Hepatocyte (in vitro differentiated cells): ENCODE results near the gene SLC25A34. TPM values are rescaled to one million over a fixed set of nuclear protein-coding genes. Genes with fewer than 3 reads are reported as not detected.

Experiments used
- DNase-seq: peaks from one replicate; pipeline ENCODE4 v3.0.0-alpha.2; 2016; ENCODE audit warnings: low spot score
- H2AFZ ChIP-seq: fragments of 200-600 bp; sonication (generic); 2 replicates; pipeline ENCODE4 v1.6.0; 2016; ENCODE audit warnings: antibody characterized with exemption, mild to moderate bottlenecking
- H3K27ac ChIP-seq: fragments of 200-600 bp; sonication (generic); 2 replicates; pipeline ENCODE4 v1.5.1; 2016; ENCODE audit warnings: mild to moderate bottlenecking
- H3K27me3 ChIP-seq: fragments of 200-600 bp; sonication (generic); 2 replicates; pipeline ENCODE4 v1.6.1; 2016
- H3K36me3 ChIP-seq: fragments of 200-600 bp; sonication (generic); replicated peaks from 2 replicates; pipeline ENCODE4 v1.5.1; 2016; ENCODE audit warnings: low read depth; ENCODE audit not compliant: insufficient read depth
- H3K4me1 ChIP-seq: fragments of 200-600 bp; sonication (generic); 2 replicates; pipeline ENCODE4 v1.5.1; 2016; ENCODE audit warnings: mild to moderate bottlenecking, moderate library complexity; ENCODE audit not compliant: insufficient read depth
- H3K4me2 ChIP-seq: fragments of 200-600 bp; sonication (generic); 2 replicates; pipeline ENCODE4 v1.6.0; 2016
- H3K4me3 ChIP-seq: fragments of 200-600 bp; sonication (generic); 2 replicates; pipeline ENCODE4 v1.5.1; 2016; ENCODE audit warnings: mild to moderate bottlenecking
- H3K79me2 ChIP-seq: fragments of 200-600 bp; sonication (generic); 2 replicates; pipeline ENCODE4 v1.6.0; 2017; ENCODE audit warnings: mild to moderate bottlenecking
- H3K9me2 ChIP-seq: fragments of 200-600 bp; sonication (generic); replicated peaks from 2 replicates; pipeline ENCODE4 v1.6.0; 2017; ENCODE audit warnings: mild to moderate bottlenecking; ENCODE audit not compliant: insufficient read depth
- H3K9me3 ChIP-seq: fragments of 200-600 bp; sonication (generic); 2 replicates; pipeline ENCODE4 v1.5.1; 2016; ENCODE audit warnings: low read depth, mild to moderate bottlenecking
- H4K20me1 ChIP-seq: fragments of 200-600 bp; sonication (generic); 2 replicates; pipeline ENCODE4 v1.6.0; 2016; ENCODE audit warnings: mild to moderate bottlenecking; ENCODE audit not compliant: insufficient read depth, poor library complexity, severe bottlenecking
- CTCF ChIP-seq: fragments of 200-600 bp; sonication (generic); IDR thresholded peaks from 2 replicates; pipeline ENCODE4 v1.5.1; 2016; ENCODE audit warnings: antibody characterized with exemption, mild to moderate bottlenecking; ENCODE audit not compliant: poor library complexity
- EZH2 ChIP-seq: fragments of 200-600 bp; sonication (generic); IDR thresholded peaks from 2 replicates; pipeline ENCODE4 v1.6.1; 2016; ENCODE audit warnings: antibody characterized with exemption, mild to moderate bottlenecking, borderline replicate concordance
- EZH2phosphoT487 ChIP-seq: fragments of 200-600 bp; sonication (generic); IDR thresholded peaks from one replicate; pipeline ENCODE4 v1.6.1; 2018; ENCODE audit warnings: antibody characterized with exemption, mild to moderate bottlenecking, low read depth, moderate library complexity; ENCODE audit not compliant: unreplicated experiment, severe bottlenecking
- WGBS: methylation state at CpG from one replicate; pipeline ENCODE4 v1.1.6; 2016; ENCODE audit warnings: low lambda C conversion rate; ENCODE audit errors: missing lambda C conversion rate; 5-methylcytosine and 5-hydroxymethylcytosine counted together
- polyA plus RNA-seq: library from polyadenylated mRNA; unstranded; fragments of >200 nt; fragmentation: Nextera tagmentation; extraction: Ambion mirVana; gene quantifications from 2 replicates; pipeline ENCODE4 v1.2.1, GENCODE V29; 2016
- total RNA-seq: library from RNA; depleted of rRNA; stranded (reverse); fragments of >200 nt; gene quantifications from 2 replicates; pipeline ENCODE4 v1.2.3, GENCODE V29; 2014

SLC25A34 gene
- total and polyA plus RNA-seq, 2 experiments from 2014 or later = 0.71 to 0.87 TPM

GRCh38 chr1:15740924-15741850 lies 5.1 kb downstream of the SLC25A34 start:
- TF ChIP-seq EZH2 (no peak), EZH2phosphoT487 (no peak), CTCF (peak; percentile 91)
- no peaks in the 10 kb centered on the region for H3K9me3 ChIP-seq
- 61% methylated on average over 27 of the region's 27 CpGs for WGBS
- no peaks in the 10 kb centered on the region for H3K79me2 ChIP-seq
- no peaks in the 10 kb centered on the region for H3K36me3 ChIP-seq
- no peaks in the 10 kb centered on the region for H3K27me3 ChIP-seq
- peak overlapping the region; percentile 68 for H3K4me2 ChIP-seq
- peak; percentile 94 for DNase-seq
- H3K4me1 ChIP-seq = peaks cover 3% of the 10 kb centered on the region
- no peaks in the 10 kb centered on the region for H3K9me2 ChIP-seq
- H4K20me1 ChIP-seq = no peaks in the 10 kb centered on the region
- H3K27ac ChIP-seq = peak overlapping the region; percentile 65
- no peak overlapping the region for H3K4me3 ChIP-seq
- no peak overlapping the region for H2AFZ ChIP-seq

- H3K9me2 ChIP-seq = no peaks in the 10 kb centered on the region
- peaks cover 3% of the 10 kb centered on the region for H3K4me1 ChIP-seq
- no peak within 1 kb of the TSS for H3K4me3 ChIP-seq
- H3K27ac ChIP-seq = peak within 1 kb of the TSS; percentile 65
- H3K9me3 ChIP-seq = no peaks in the 10 kb centered on the region
- H3K36me3 ChIP-seq = no peaks in the 10 kb centered on the region
- no peaks in the 10 kb centered on the region for H3K79me2 ChIP-seq
- H4K20me1 ChIP-seq = no peaks in the 10 kb centered on the region
- H3K4me2 ChIP-seq = peak within 1 kb of the TSS; percentile 68
- no peak within 1 kb of the TSS for H2AFZ ChIP-seq
- H3K27me3 ChIP-seq = no peaks in the 10 kb centered on the region
- DNase-seq = peak; percentile 71
- 4% methylated on average over 6 of the region's 14 CpGs for WGBS
- TF ChIP-seq EZH2 = no peak
- TF ChIP-seq EZH2phosphoT487 = no peak
- TF ChIP-seq CTCF = no peak
Observed at GRCh38 chr1:15742339-15742801, 6.3 kb downstream of the SLC25A34 start, which contains the start of gene TMEM82. TSS of gene TMEM82 (plus strand) at chr1:15742499. CDS start at chr1:15742560, 61 bp downstream.

GRCh38 chr1:15744122-15744679 lies 8.1 kb downstream of the SLC25A34 start:
- no peak overlapping the region for H2AFZ ChIP-seq
- H3K9me3 ChIP-seq = no peaks in the 10 kb centered on the region
- no peak overlapping the region for H3K4me2 ChIP-seq
- H3K79me2 ChIP-seq = no peaks in the 10 kb centered on the region
- H3K27me3 ChIP-seq = no peaks in the 10 kb centered on the region
- no peak for TF ChIP-seq EZH2phosphoT487
- no peak for TF ChIP-seq CTCF
- no peaks in the 10 kb centered on the region for H4K20me1 ChIP-seq
- no peak overlapping the region for H3K27ac ChIP-seq
- no peaks in the 10 kb centered on the region for H3K9me2 ChIP-seq
- no peak for DNase-seq
- peaks cover 5% of the 10 kb centered on the region for H3K4me1 ChIP-seq
- WGBS = 91% methylated on average over 30 of the region's 30 CpGs
- no peak overlapping the region for H3K4me3 ChIP-seq
- no peaks in the 10 kb centered on the region for H3K36me3 ChIP-seq
